Testis (tissue), 3 donors: ENCODE measurements around the gene FRAT2. TPM values are rescaled to one million over a fixed set of nuclear protein-coding genes. Genes with fewer than 3 reads are reported as not detected.

Experiments
- DNase-seq: peaks from one replicate; pipeline ENCODE4 v3.0.0-alpha.2; 2019
- H3K27ac ChIP-seq, 2 donors: fragments of 200-600 bp; sonication (generic); one replicate each; pipeline ENCODE4 v1.5.1; 2019
- H3K27me3 ChIP-seq: fragments of 200-600 bp; sonication (generic); one replicate; pipeline ENCODE4 v1.5.1; 2019
- H3K36me3 ChIP-seq: fragments of 200-600 bp; sonication (generic); one replicate; pipeline ENCODE4 v1.5.1; 2017; ENCODE audit warnings: low read depth; ENCODE audit errors: missing control alignments
- H3K4me1 ChIP-seq: fragments of 200-600 bp; sonication (generic); one replicate; pipeline ENCODE4 v1.5.1; 2019
- H3K4me3 ChIP-seq, 2 donors: fragments of 200-600 bp; sonication (generic); one replicate each; pipeline ENCODE4 v1.5.1; 2017 to 2019
- H3K9me3 ChIP-seq: fragments of 200-600 bp; sonication (generic); one replicate; pipeline ENCODE4 v1.5.1; 2017
- CTCF ChIP-seq, 3 experiments: fragments of 450-650 bp in 2 of 3; fragments of 200-600 bp in 1 of 3; sonication (generic) in 1 of 3; IDR thresholded peaks; one replicate each; pipeline ENCODE4 v1.5.1; 2016 to 2019; ENCODE audit warnings: antibody characterized with exemption in 3 of 3, mild to moderate bottlenecking in 2 of 3, moderate library complexity in 1 of 3
- POLR2A ChIP-seq: fragments of 450-650 bp; IDR thresholded peaks from one replicate; pipeline ENCODE4 v1.6.1; 2017; ENCODE audit warnings: antibody characterized with exemption, mild to moderate bottlenecking, moderate library complexity
- WGBS, 2 donors: methylation state at CpG; one replicate each; pipeline ENCODE4 v1.1.5; 2018; 5-methylcytosine and 5-hydroxymethylcytosine counted together
- intact Hi-C: fragments of 100-400 bp; cut with DNase I; formaldehyde crosslinking; loops from one replicate; pipeline ENCODE4 v1.15.1; 2023; ENCODE audit warnings: low total_unique reads
- polyA plus RNA-seq: library from polyadenylated mRNA; stranded (reverse); fragments of 350-450 nt; fragmentation: Illumina TruSeq; extraction: RNeasy Lipid Tissue Mini Kit (QIAGEN cat#74804); gene quantifications from one replicate; pipeline ENCODE4 v1.2.3, GENCODE V29; 2014; ENCODE audit warnings: low read depth, low replicate concordance; ENCODE audit not compliant: insufficient read depth
- total RNA-seq, 2 donors: library from RNA; depleted of rRNA; stranded (reverse); fragments of >200 nt; gene quantifications; one replicate each; pipeline ENCODE4 v1.2.3, GENCODE V29; 2016

Gene FRAT2
- total and polyA plus RNA-seq, 3 donors from 2014 or later: 18.8 to 37.0 (median 35.7) TPM

DNA sequence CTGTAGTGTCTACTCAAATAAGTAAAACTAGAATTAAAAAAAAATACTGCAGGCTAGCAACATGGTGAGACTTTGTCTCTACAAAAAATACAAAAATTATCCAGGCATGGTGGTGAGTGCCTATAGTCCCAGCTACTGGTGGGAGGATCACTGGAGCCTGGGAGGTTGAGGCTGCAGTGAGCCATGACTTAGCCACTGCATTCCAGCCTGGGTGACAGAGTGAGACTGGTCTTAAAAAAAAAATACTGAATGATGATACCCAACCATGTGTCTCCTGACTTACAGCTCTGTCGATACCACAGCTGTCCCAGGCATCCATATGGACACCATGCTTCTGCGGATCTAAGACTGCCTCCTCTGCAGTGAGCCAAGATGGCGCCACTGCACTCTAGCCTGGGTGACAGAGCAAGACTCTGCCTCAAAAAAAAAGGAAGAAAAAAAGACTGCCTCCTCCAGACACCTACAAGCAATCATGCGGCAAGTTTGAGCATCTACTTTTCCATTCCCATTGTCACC, 23.4 kb downstream of the FRAT2 start:
- no peak for DNase-seq
- Histone ChIP-seq H3K27me3 (no peaks in the 10 kb centered on the region), H3K4me1 (peaks cover 5% of the 10 kb centered on the region), H3K4me3 (no peak overlapping the region), H3K36me3 (no peaks in the 10 kb centered on the region), H3K9me3 (no peaks in the 10 kb centered on the region), H3K27ac (no peak overlapping the region)
- WGBS, 2 donors: 80 to 95% methylated on average over 4 of the region's 4 CpGs
- intact Hi-C loops: no loop called here
- TF ChIP-seq CTCF (IDR thresholded peaks at IDR 0.05) (no peak), POLR2A (no peak)

DNA sequence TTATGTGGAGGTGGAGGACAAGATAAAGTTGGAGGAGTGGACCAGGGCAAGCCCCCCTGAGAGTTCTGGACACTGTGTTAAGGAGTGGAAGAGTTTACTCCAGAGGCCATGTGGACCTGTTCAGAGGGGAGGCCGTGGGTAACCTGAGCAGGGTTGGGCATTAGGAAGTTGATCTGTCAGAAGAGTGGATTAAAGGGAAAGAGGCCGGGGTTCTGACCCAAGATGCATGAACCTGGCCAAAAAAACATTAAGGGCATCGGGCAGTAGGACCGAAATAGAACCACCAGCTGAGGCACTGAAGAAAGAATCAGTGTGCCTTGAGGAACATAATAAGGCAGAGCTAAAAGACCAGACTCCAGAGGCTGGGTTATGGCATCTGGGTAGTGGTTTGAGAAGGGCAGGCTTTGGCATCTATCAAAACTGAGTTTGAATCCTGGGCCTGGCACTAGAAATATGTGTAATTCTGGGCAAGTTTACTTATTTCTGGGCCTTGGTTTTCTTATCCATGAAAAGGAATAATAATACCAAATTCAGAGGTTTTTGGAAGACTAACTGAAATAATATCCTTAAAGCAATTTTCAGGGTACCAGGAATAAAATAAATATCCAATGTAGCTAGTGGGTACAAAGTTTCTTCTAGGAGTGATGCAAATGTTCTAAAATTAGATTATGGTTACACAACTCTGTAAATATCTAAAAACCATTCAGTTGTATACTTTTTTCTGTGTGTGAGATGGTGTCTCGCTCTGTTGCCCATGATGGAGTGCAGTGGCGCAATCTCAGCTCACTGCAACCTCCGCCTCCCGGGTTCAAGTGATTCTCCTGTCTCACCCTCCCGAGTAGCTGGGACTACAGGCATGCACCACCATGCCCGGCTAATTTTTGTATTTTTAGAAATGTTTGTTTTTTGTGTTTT, 26.4 kb downstream of the FRAT2 start:
- no peak overlapping the region for H3K4me3 ChIP-seq
- H3K36me3 ChIP-seq: no peaks in the 10 kb centered on the region
- no peaks in the 10 kb centered on the region for H3K9me3 ChIP-seq
- intact Hi-C loops: no loop called here
- TF ChIP-seq CTCF (IDR thresholded peaks at IDR 0.05): no peak
- TF ChIP-seq POLR2A: no peak
- DNase-seq: no peak
- no peak overlapping the region for H3K27ac ChIP-seq
- WGBS, 2 donors: 76% methylated on average over 10 of the region's 10 CpGs
- H3K4me1 ChIP-seq: peaks cover 5% of the 10 kb centered on the region
- no peaks in the 10 kb centered on the region for H3K27me3 ChIP-seq

DNA sequence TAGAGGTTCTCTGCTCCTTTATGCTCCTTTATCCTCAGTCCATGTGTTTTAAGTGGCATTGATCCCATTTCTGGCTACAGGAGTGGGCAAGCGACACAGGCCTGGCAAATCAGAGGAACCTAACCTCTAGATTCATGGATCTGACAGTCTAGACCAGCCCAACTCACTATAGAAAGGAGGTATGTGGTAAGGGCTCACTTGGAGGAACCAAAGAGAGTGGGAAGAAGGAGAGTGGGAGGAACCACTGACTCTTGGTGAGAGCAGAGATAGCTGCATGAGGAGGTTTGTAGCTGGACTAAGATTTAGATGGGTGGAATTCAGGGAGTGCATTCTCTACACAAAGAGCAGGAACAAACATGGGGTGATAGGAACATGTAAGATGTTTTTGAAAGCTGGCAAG, 27.1 kb downstream of the FRAT2 start:
- Histone ChIP-seq H3K36me3 (no peaks in the 10 kb centered on the region), H3K27me3 (no peaks in the 10 kb centered on the region), H3K27ac (no peak overlapping the region), H3K4me1 (peaks cover 5% of the 10 kb centered on the region), H3K4me3 (no peak overlapping the region), H3K9me3 (no peaks in the 10 kb centered on the region)
- no peak for TF ChIP-seq POLR2A
- no peak for TF ChIP-seq CTCF (IDR thresholded peaks at IDR 0.05)
- intact Hi-C loops: no loop called here
- 68 to 93% methylated on average over 1 of the region's 1 CpG for WGBS, 2 donors
- DNase-seq: no peak

DNA sequence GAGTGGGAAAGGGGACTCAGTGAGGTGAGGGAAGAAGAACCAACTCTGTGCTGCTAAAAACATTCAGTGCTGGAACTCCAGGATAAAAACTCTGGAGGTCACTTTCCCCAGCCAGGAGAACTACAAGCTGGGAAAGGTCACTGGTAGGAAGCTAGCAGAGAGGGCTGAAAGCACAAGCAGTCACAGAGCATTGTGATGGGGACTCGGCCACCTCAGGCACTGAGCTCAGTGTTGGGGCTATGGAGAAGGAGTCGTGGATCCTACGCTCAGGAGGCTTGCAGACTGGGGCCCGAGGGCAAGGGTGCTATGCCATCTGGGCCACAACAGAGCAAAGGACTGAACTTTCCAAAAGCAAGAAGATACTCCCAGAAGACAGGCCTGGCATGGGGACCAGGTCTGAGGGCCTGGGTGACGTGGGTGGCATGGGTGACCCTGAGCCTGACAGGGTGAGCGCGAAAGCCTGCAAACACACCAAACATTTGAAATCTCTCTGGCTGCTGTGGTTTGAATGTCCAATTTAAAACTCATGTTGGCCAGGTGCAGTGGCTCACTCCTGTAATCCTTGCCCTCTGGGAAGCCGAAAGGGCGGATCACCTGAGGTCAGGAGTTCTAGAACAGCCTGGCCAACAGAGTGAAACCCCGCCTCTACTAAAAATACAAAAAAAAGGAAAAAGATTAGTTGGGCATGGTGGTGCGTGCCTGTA, 32.3 kb downstream of the FRAT2 start:
- peaks cover 6% of the 10 kb centered on the region for H3K4me1 ChIP-seq
- H3K4me3 ChIP-seq: no peak overlapping the region
- 90 to 94% methylated on average over 11 of the region's 11 CpGs for WGBS, 2 donors
- intact Hi-C loops: no loop called here
- TF ChIP-seq CTCF (IDR thresholded peaks at IDR 0.05) (no peak), POLR2A (no peak)
- DNase-seq: no peak
- no peaks in the 10 kb centered on the region for H3K9me3 ChIP-seq
- no peaks in the 10 kb centered on the region for H3K27me3 ChIP-seq
- no peaks in the 10 kb centered on the region for H3K36me3 ChIP-seq
- no peak overlapping the region for H3K27ac ChIP-seq
